Activated CD4-positive, alpha-beta T cell treated with anti-CD3 and anti-CD28 coated beads, Interleukin-2, amount 50 U/mL, for 48 hours (primary cell): Measurements from ENCODE around the gene PDSS2.
"Not testable (repeated sequence)": the region's sequence is repeated elsewhere in the genome, so short reads cannot be mapped to it uniquely, and the experiment has no call there.

Experiments used
- DNase-seq, 2 experiments: peaks; one replicate each; pipeline ENCODE4 v3.0.0-alpha.2; 2020

PDSS2 gene

GRCh38 chr6:107413966-107414645 is 45.3 kb downstream of the PDSS2 start:
- no peak for DNase-seq

- no peak for DNase-seq
Observed at GRCh38 chr6:107411161-107411560, 48.2 kb downstream of the PDSS2 start.

GRCh38 chr6:107409942-107410341 is 49.4 kb downstream of the PDSS2 start:
- no peak for DNase-seq

- no peak for DNase-seq
Observed at GRCh38 chr6:107408714-107409113, 50.6 kb downstream of the PDSS2 start.

- no peak for DNase-seq
Observed at GRCh38 chr6:107405002-107405401, 54.4 kb downstream of the PDSS2 start.

GRCh38 chr6:107402533-107402932 is 56.8 kb downstream of the PDSS2 start:
- no peak for DNase-seq

GRCh38 chr6:107401573-107401972 is 57.8 kb downstream of the PDSS2 start:
- DNase-seq: no peak

- no peak for DNase-seq
Observed at GRCh38 chr6:107400616-107401147, 58.7 kb downstream of the PDSS2 start.

GRCh38 chr6:107399935-107400334 is 59.4 kb downstream of the PDSS2 start:
- no peak for DNase-seq

GRCh38 chr6:107398001-107398400 is 61.4 kb downstream of the PDSS2 start:
- no peak for DNase-seq

- no peak for DNase-seq
Observed at GRCh38 chr6:107396211-107396610, 63.2 kb downstream of the PDSS2 start.

- no peak for DNase-seq
Observed at GRCh38 chr6:107392069-107392468, 67.3 kb downstream of the PDSS2 start.

GRCh38 chr6:107390685-107391435 is 68.5 kb downstream of the PDSS2 start:
- no peak for DNase-seq

GRCh38 chr6:107390056-107390455 is 69.3 kb downstream of the PDSS2 start:
- DNase-seq: no peak

- DNase-seq: no peak
Observed at GRCh38 chr6:107386904-107387303, 72.5 kb downstream of the PDSS2 start.

- DNase-seq: no peak
Observed at GRCh38 chr6:107386340-107386739, 73.0 kb downstream of the PDSS2 start.

GRCh38 chr6:107383705-107384104 is 75.7 kb downstream of the PDSS2 start:
- no peak for DNase-seq

- DNase-seq: no peak
Observed at GRCh38 chr6:107374264-107374663, 85.1 kb downstream of the PDSS2 start.

GRCh38 chr6:107369493-107369892 is 89.9 kb downstream of the PDSS2 start:
- no peak for DNase-seq

- DNase-seq: no peak
Observed at GRCh38 chr6:107368471-107368870, 90.9 kb downstream of the PDSS2 start.

GRCh38 chr6:107364173-107364572 is 95.2 kb downstream of the PDSS2 start:
- not testable (repeated sequence) for DNase-seq

- no peak for DNase-seq
Observed at GRCh38 chr6:107361753-107362604, 97.4 kb downstream of the PDSS2 start.

- no peak for DNase-seq
Observed at GRCh38 chr6:107360476-107360875, 98.9 kb downstream of the PDSS2 start.
